Ascending aorta (tissue), 2 donors: ENCODE data around the gene PKIG. TPM values are rescaled to one million over a fixed set of nuclear protein-coding genes. Genes with fewer than 3 reads are reported as not detected.
"Not testable (repeated sequence)": the region's sequence is repeated elsewhere in the genome, so short reads cannot be mapped to it uniquely, and the experiment has no call there.

Experiments
- DNase-seq, 2 donors: peaks; one replicate each; pipeline ENCODE4 v3.0.0-alpha.2; 2019; ENCODE audit warnings: low spot score in 2 of 2
- H3K27ac ChIP-seq, 2 donors: fragments of 200-600 bp; sonication (generic); one replicate each; pipeline ENCODE4 v1.5.1; 2016 to 2017; ENCODE audit warnings: mild to moderate bottlenecking in 1 of 2
- H3K27me3 ChIP-seq: fragments of 200-600 bp; sonication (generic); one replicate; pipeline ENCODE4 v1.5.1; 2017
- H3K36me3 ChIP-seq, 2 donors: fragments of 200-600 bp; sonication (generic); one replicate each; pipeline ENCODE4 v1.5.1; 2016
- H3K4me1 ChIP-seq, 2 donors: fragments of 200-600 bp; sonication (generic); one replicate each; pipeline ENCODE4 v1.5.1; 2016 to 2017; ENCODE audit warnings: mild to moderate bottlenecking in 1 of 2
- H3K4me3 ChIP-seq, 2 donors: fragments of 200-600 bp; sonication (generic); one replicate each; pipeline ENCODE4 v1.5.1; 2016 to 2017; ENCODE audit warnings: mild to moderate bottlenecking in 1 of 2
- H3K9me3 ChIP-seq, 2 donors: fragments of 200-600 bp; sonication (generic); one replicate each; pipeline ENCODE4 v1.5.1; 2016
- CTCF ChIP-seq, 3 experiments: fragments of 200-600 bp in 2 of 3; fragments of 450-650 bp in 1 of 3; sonication (generic) in 2 of 3; IDR thresholded peaks; one replicate each; pipeline ENCODE4 v1.5.1; 2016 to 2019; ENCODE audit warnings: antibody characterized with exemption in 3 of 3, mild to moderate bottlenecking in 1 of 3, moderate library complexity in 1 of 3
- intact Hi-C: fragments of 100-400 bp; cut with DNase I; formaldehyde crosslinking; loops from one replicate; pipeline ENCODE4 v1.15.1; 2023
- total RNA-seq: library from RNA; depleted of rRNA; stranded (reverse); fragments of >200 nt; gene quantifications from one replicate; pipeline ENCODE4 v1.1.0, GENCODE V29; 2016

Gene PKIG
- total RNA-seq, 1 donor from 2014 or later, result 84.7 TPM

- Histone ChIP-seq H3K9me3 (no peaks in the 10 kb centered on the region), H3K27me3 (no peaks in the 10 kb centered on the region), H3K36me3 (no peaks in the 10 kb centered on the region), H3K4me3 (no peak overlapping the region), H3K27ac (no peak overlapping the region), H3K4me1 (peaks cover 2 to 6% of the 10 kb centered on the region in 2 donors)
- TF ChIP-seq CTCF (IDR thresholded peaks at IDR 0.05), result no peak
- no peak for DNase-seq
- intact Hi-C loops, result no loop called here
Measured at GRCh38 chr20:44653546-44653945, 71.2 kb downstream of the PKIG start.

- intact Hi-C loops, H3K36me3 ChIP-seq, H3K27ac ChIP-seq: not testable (repeated sequence)
Measured at GRCh38 chr20:44654210-44654609, 71.8 kb downstream of the PKIG start.

GRCh38 chr20:44656448-44656847, 74.1 kb downstream of the PKIG start:
- intact Hi-C loops, result no loop called here
- no peak overlapping the region for H3K4me3 ChIP-seq
- peaks cover 0 to 2% of the 10 kb centered on the region in 2 donors for H3K4me1 ChIP-seq
- H3K36me3 ChIP-seq, result no peaks in the 10 kb centered on the region
- DNase-seq, result no peak
- no peak for TF ChIP-seq CTCF (IDR thresholded peaks at IDR 0.05)
- H3K27ac ChIP-seq, result no peak overlapping the region
- no peaks in the 10 kb centered on the region for H3K9me3 ChIP-seq
- H3K27me3 ChIP-seq, result no peaks in the 10 kb centered on the region

More at GRCh38 chr20:44654210-44654609, 71.8 kb downstream of the PKIG start:
- not testable (repeated sequence) for DNase-seq, H3K9me3 ChIP-seq, H3K27me3 ChIP-seq, H3K4me1 ChIP-seq, H3K4me3 ChIP-seq

- H3K4me1 ChIP-seq, result peaks cover 0 to 1% of the 10 kb centered on the region in 2 donors
- no peaks in the 10 kb centered on the region for H3K36me3 ChIP-seq
- TF ChIP-seq CTCF (IDR thresholded peaks at IDR 0.05), result no peak
- no peaks in the 10 kb centered on the region for H3K9me3 ChIP-seq
- H3K27me3 ChIP-seq, result no peaks in the 10 kb centered on the region
- intact Hi-C loops, result no loop called here
- H3K4me3 ChIP-seq, result no peak overlapping the region
- DNase-seq, result no peak
- H3K27ac ChIP-seq, result no peak overlapping the region
Measured at GRCh38 chr20:44657875-44658274, 75.5 kb downstream of the PKIG start.

- H3K4me3 ChIP-seq, result no peak overlapping the region
- H3K27me3 ChIP-seq, result no peaks in the 10 kb centered on the region
- H3K9me3 ChIP-seq, result no peaks in the 10 kb centered on the region
- H3K36me3 ChIP-seq, result no peaks in the 10 kb centered on the region
- DNase-seq, result no peak
- no peaks in the 10 kb centered on the region for H3K4me1 ChIP-seq
- no peak for TF ChIP-seq CTCF (IDR thresholded peaks at IDR 0.05)
- intact Hi-C loops, result no loop called here
- no peak overlapping the region for H3K27ac ChIP-seq
Measured at GRCh38 chr20:44658810-44659209, 76.4 kb downstream of the PKIG start.

GRCh38 chr20:44659931-44660330, 77.6 kb downstream of the PKIG start:
- Histone ChIP-seq H3K27ac (no peak overlapping the region), H3K4me3 (no peak overlapping the region), H3K9me3 (no peaks in the 10 kb centered on the region), H3K4me1 (no peaks in the 10 kb centered on the region), H3K36me3 (no peaks in the 10 kb centered on the region), H3K27me3 (no peaks in the 10 kb centered on the region)
- DNase-seq, result no peak
- TF ChIP-seq CTCF (IDR thresholded peaks at IDR 0.05), result no peak
- intact Hi-C loops, result no loop called here
